ENCODE data around the gene C6orf141. TPM values are rescaled to one million over a fixed set of nuclear protein-coding genes. Genes with fewer than 3 reads are reported as not detected.

The C6orf141 gene
- total and polyA plus RNA-seq, 2 of the 8 experiments (the other 6 are each of a cell fraction or from before 2014, with no cell fraction given): 7.6 to 16.1 TPM

GRCh38 chr6:49517919-49518318 is 32.5 kb upstream of the C6orf141 start (continued):
- TF ChIP-seq CHD7 (IDR thresholded peaks at IDR 0.05; ENCODE audit: insufficient replicate concordance, low read length) (no peak), POU5F1 (IDR thresholded peaks at IDR 0.05; ENCODE audit: low read depth, low read length) (no peak), SP1 (IDR thresholded peaks at IDR 0.05; ENCODE audit: low read depth, low read length) (no peak), SIX5 (IDR thresholded peaks at IDR 0.05; ENCODE audit: low read depth, low read length) (no peak), CTBP2 (IDR thresholded peaks at IDR 0.05; ENCODE audit: borderline replicate concordance, insufficient read depth, insufficient read length, low read length) (no peak), MAFK (IDR thresholded peaks at IDR 0.05; ENCODE audit: low read depth, low read length) (no peak), KDM1A (IDR thresholded peaks at IDR 0.05; ENCODE audit: borderline replicate concordance, low read length) (no peak), BACH1 (IDR thresholded peaks at IDR 0.05; ENCODE audit: low read length) (no peak)
